Stimulated activated CD8-positive, alpha-beta memory T cell treated with anti-CD3 and anti-CD28 coated beads, Interleukin-7, amount 100 ng/mL, for 4 hours (primary cell): Measurements from ENCODE around the gene CFAP97.
"Not testable (repeated sequence)": the region's sequence is repeated elsewhere in the genome, so short reads cannot be mapped to it uniquely, and the experiment has no call there.

ENCODE experiments used
- DNase-seq, 2 donors: peaks; one replicate each; pipeline ENCODE4 v3.0.0-alpha.2; 2020; ENCODE audit warnings: low read depth in 2 of 2

CFAP97 gene

GRCh38 chr4:185222598-185222997, 18.8 kb upstream of the CFAP97 start:
- DNase-seq: no peak

- DNase-seq: no peak
Measured at GRCh38 chr4:185221912-185222311, 18.1 kb upstream of the CFAP97 start.

GRCh38 chr4:185221491-185221890, 17.7 kb upstream of the CFAP97 start:
- no peak for DNase-seq

- DNase-seq: no peak
Measured at GRCh38 chr4:185219551-185220344, 15.9 kb upstream of the CFAP97 start.

GRCh38 chr4:185218312-185218711, 14.5 kb upstream of the CFAP97 start:
- DNase-seq: no peak

- DNase-seq: no peak
Measured at GRCh38 chr4:185217408-185217975, 13.7 kb upstream of the CFAP97 start.

GRCh38 chr4:185215261-185215660, 11.5 kb upstream of the CFAP97 start:
- DNase-seq: no peak

GRCh38 chr4:185213877-185214276, 10.1 kb upstream of the CFAP97 start:
- no peak for DNase-seq

- no peak for DNase-seq
Measured at GRCh38 chr4:185212581-185212980, 8.8 kb upstream of the CFAP97 start.

GRCh38 chr4:185211641-185212040, 7.8 kb upstream of the CFAP97 start:
- DNase-seq: no peak

- no peak for DNase-seq
Measured at GRCh38 chr4:185211035-185211434, 7.2 kb upstream of the CFAP97 start.

- DNase-seq: peak; percentile 17 to 32
Measured at GRCh38 chr4:185210102-185210981, 6.5 kb upstream of the CFAP97 start.

- DNase-seq: not testable (repeated sequence)
Measured at GRCh38 chr4:185209852-185210101, 6.0 kb upstream of the CFAP97 start.

- peak; percentile 72 to 90 for DNase-seq
Measured at GRCh38 chr4:185209031-185209851, 5.4 kb upstream of the CFAP97 start, which contains the start of gene SNX25. TSS of gene SNX25 (plus strand) at chr4:185209598. CDS start at chr4:185209827, 229 bp downstream.

- DNase-seq: no peak
Measured at GRCh38 chr4:185207466-185207865, 3.7 kb upstream of the CFAP97 start.

- DNase-seq: no peak
Measured at GRCh38 chr4:185205697-185206342, 2.0 kb upstream of the CFAP97 start.

GRCh38 chr4:185205073-185205472, 1.3 kb upstream of the CFAP97 start:
- not testable (repeated sequence) for DNase-seq

GRCh38 chr4:185204238-185204910, 574 bp upstream of the CFAP97 start:
- DNase-seq: no peak

GRCh38 chr4:185202984-185203485, 765 bp downstream of the CFAP97 start:
- no peak for DNase-seq
